ENCODE measurements around the gene ZNF654.
"Not testable (repeated sequence)": the region's sequence is repeated elsewhere in the genome, so short reads cannot be mapped to it uniquely, and the experiment has no call there.

Gene ZNF654

GRCh38 chr3:88133711-88134263 lies 74.7 kb downstream of the ZNF654 start:
- no peak for FAIRE-seq
- no peak for DNase-seq (ENCODE audit: low spot score)

DNA sequence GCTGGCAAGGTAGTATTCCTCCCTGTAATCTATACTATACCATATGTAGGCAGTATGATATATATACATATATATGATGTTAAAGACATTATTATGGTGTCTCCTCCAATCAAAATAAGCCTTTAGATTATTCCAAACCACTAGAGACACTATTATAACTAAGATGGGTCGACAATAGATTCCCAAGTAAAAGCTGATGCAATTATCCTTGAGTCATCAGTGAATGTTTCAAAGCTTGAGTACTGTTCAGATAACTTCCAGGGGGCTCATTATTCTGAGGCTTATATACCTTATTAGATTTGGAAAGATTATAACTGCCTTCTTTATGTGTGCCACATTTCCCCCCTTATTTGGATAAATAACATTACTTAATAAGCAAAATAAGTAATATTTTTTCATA lies 78.8 kb downstream of the ZNF654 start:
- DNase-seq (ENCODE audit: low spot score) = no peak
- no peak for FAIRE-seq

GRCh38 chr3:88141458-88142083 lies 82.5 kb downstream of the ZNF654 start:
- no peak for FAIRE-seq
- DNase-seq (ENCODE audit: low spot score) = no peak

- DNase-seq (ENCODE audit: low spot score) = no peak
- no peak for FAIRE-seq
Measured at GRCh38 chr3:88142094-88142624, 83.1 kb downstream of the ZNF654 start.

DNA sequence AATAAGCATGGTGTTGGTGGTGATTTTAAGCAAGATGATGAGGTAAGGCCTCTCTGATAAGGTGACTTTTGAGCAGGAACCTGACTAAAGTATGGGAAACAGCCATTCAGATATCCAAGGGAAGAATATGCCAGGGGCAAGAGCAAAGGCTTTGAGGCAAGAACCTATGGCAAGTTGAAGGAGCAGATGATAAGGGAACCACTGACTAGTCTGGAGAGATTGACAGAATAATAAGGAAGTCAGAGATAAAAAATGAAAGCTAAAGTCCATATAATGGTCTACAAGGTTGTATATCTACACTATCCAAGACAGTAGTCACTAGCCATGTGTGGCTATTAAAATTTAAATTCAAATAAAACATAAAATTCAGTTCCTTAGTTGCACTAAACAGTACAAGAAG lies 88.2 kb downstream of the ZNF654 start:
- DNase-seq (ENCODE audit: low spot score) (no peak), FAIRE-seq (no peak)

DNA sequence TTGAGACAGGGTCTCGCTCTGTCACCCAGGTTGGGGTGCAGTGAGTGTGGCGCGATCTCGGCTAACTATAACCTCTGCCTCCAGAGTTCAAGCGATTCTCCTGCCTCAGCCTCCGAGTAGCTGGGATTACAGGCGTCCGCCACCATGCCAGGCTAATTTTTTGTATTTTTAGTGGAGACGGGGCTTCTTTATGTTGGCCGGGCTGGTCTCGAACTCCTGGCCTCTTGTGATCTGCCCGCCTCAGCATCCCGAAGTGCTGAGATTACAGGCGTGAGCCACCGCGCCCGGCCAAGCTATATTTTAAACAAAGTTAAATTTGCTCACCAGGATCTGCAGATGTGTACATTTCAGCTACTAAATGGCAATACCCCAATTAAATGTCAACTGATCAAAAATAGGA lies 89.6 kb downstream of the ZNF654 start:
- no peak for FAIRE-seq
- DNase-seq (ENCODE audit: low spot score) = no peak

DNA sequence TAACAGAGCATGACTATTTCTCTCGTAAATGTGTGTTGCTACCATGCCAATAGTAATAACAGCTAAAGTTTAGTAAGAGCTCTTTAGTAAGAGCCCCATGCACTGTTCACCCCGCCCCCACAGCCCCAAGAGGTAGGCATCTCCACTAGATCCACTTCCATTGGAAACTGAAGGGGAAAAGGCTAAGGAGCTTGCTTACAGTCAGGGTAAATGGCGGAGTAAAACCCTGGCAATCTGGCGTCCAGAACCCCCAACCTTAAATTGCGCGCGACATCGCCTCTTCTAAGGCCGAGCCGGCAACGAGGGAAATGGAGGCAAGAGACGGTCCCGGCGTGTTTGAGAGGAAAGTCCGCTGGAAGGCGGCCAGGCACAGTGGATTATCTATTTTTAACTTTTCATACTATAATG lies 90.0 kb downstream of the ZNF654 start:
- DNase-seq (ENCODE audit: low spot score) (no peak), FAIRE-seq (no peak)

DNA sequence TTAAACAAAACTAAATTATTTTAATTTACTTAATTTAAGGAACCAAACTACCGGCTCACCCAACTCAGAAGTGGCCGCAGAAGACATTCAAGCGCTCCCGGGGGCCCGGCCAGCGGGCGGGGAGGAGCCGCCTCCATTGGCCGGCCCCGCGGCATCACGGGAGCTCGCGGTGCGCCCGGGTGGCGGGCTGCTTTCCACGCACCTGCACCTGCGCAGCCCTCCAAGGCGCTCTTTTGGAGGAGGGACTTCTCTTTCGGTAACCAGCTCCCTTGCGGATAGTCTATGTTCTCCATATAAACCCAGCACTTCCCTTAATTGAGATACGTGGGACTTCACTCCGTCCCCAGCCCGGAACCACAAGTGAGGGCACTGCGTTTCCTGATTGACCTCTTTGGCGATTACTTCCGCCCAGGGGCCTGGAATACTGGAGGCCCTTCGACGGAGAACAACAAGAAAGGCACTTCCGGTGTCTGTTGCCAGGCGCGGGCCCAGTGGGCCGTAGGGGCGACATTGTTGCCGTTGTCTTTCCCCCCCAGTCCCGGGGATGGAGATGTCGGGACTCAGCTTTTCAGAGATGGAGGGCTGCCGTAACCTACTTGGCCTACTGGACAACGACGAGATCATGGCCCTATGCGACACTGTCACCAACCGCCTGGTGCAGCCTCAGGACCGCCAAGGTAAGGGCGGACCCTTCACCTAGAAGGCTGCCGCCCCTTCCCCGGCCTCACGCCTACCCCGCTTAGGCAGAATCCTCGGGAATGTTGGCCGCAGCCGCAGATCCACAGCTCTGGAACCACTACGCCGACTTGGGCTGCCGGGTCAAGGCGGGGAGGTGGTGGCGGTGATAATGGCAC lies 90.7 kb downstream of the ZNF654 start, which contains the start of gene C3orf38:
TSS of gene C3orf38 (plus strand) at position 451 of the 854 bp plus-strand sequence. CDS start at position 545, 94 bp downstream.
- FAIRE-seq (peak; percentile 63), DNase-seq (ENCODE audit: low spot score) (peak; percentile 93)

DNA sequence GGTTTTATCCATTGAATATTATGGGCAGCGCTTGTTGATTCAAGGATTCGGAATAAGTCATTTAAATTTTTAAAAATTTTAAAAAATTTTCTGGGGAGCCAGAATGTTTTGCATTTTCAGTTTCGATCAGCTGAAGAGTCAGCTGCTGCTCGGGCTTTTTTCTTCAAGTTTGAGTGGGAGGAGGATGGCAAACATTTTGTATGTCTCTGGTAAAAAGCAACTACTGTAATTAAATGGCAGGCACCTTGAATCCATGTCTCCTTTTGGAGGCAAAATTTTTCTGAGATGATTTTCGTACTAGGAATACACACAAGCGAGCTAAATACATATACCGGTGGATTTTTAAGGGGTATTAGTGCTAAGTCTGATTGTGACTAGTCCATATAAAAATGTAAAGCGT lies 91.3 kb downstream of the ZNF654 start:
- DNase-seq (ENCODE audit: low spot score) = no peak
- FAIRE-seq = no peak

- DNase-seq (ENCODE audit: low spot score) (no peak), FAIRE-seq (no peak)
Measured at GRCh38 chr3:88150806-88151205, 91.8 kb downstream of the ZNF654 start.

GRCh38 chr3:88151358-88151757 lies 92.3 kb downstream of the ZNF654 start:
- FAIRE-seq (no peak), DNase-seq (ENCODE audit: low spot score) (no peak)

GRCh38 chr3:88152841-88153240 lies 93.8 kb downstream of the ZNF654 start:
- FAIRE-seq (no peak), DNase-seq (ENCODE audit: low spot score) (no peak)

GRCh38 chr3:88166419-88166971 lies 107.4 kb downstream of the ZNF654 start:
- no peak for FAIRE-seq
- no peak for DNase-seq (ENCODE audit: low spot score)

GRCh38 chr3:88167173-88167572 lies 108.1 kb downstream of the ZNF654 start:
- FAIRE-seq = no peak
- DNase-seq (ENCODE audit: low spot score) = no peak

DNA sequence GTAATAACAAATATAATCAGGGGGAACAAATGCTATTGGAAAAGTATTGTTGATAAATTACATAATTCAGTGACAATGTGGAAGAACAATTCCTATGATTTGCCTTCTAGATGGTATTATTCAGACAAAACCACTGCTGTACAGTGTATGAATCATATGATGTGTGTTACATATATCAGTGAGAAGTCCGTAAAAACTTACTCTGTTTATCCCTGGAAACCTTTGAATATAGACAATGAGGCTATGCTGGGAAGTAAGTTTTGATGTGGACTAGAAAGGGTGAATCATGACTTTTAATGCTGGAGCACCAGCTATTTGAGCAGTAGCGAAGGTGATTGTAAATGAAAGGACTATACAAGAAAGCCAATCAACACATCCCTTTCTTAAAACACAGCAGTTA lies 108.6 kb downstream of the ZNF654 start:
- FAIRE-seq = peak; percentile 17
- DNase-seq (ENCODE audit: low spot score) = no peak

- DNase-seq (ENCODE audit: low spot score) (no peak), FAIRE-seq (no peak)
Measured at GRCh38 chr3:88168171-88168570, 109.1 kb downstream of the ZNF654 start.

- FAIRE-seq (no peak), DNase-seq (ENCODE audit: low spot score) (peak; percentile 16)
Measured at GRCh38 chr3:88180398-88180999, 121.4 kb downstream of the ZNF654 start.

DNA sequence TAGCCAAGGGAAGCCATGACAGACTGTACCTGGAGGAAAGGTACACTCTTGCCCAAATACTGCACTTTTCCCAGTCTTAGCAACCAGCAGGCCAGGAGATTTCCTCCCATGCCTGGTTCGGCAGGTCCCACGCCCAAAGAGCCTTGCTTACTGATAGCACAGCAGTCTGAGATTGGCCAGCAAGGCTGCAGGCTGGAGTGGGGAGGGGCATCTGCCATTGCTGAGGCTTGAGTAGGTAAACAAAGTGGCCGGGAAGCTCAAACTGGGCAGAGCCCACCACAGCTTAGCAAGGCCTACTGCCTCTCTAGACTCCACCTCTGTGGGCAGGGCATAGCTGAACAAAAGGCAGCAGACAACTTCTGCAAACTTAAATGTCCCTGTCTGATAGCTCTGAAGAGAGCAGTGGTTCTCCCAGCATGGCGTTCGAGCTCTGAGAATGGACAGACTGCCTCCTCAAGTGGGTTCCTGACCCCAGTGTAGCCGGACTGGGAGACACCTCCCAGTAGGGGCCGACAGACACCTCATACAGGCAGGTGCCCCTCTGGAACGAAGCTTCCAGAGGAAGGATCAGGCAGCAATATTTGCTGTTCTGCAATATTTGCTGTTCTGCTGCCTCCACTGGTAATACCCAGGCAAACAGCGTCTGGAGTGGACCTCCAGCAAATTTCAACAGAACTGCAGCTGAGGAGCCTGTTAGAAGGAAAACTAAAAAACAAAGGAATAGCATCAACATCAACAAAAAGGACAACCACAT lies 123.3 kb downstream of the ZNF654 start:
- not testable (repeated sequence) for DNase-seq (ENCODE audit: low spot score); FAIRE-seq

GRCh38 chr3:88188436-88188835 lies 129.4 kb downstream of the ZNF654 start:
- DNase-seq (ENCODE audit: low spot score) (peak; percentile 62), FAIRE-seq (no peak)

DNA sequence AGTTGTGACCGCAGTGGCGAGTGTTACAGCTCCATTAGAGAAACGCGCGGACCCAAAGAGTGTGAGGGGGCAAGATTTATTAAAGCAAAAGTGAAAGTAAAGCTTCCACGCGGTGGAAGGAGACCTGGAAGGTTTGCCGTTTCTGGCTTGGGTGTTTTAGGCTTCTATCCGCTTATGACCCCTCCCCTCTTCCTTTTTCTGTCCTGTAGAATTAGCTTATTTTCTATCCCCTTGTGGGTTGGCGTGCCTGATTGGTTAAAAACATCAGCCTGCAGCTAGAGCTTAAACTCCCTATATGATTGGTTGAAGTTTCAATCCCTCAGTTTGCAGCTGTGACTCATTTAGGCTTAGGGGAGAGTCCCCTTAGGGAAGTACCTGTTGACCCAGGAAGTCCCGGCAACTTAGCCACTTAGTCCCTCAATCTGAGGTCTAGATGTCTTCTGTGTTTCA lies 130.3 kb downstream of the ZNF654 start:
- peak; percentile 50 for DNase-seq (ENCODE audit: low spot score)
- FAIRE-seq = no peak
